CD4-positive, alpha-beta T cell treated with Interleukin-10 for 1 hour (primary cell): ENCODE data around the gene TDRD9.

ENCODE experiments used
- DNase-seq: peaks from one replicate; pipeline ENCODE4 v3.0.0-alpha.2; 2020

The TDRD9 gene

GRCh38 chr14:104081261-104081835 is 153.1 kb downstream of the TDRD9 start:
- no peak for DNase-seq

- DNase-seq = no peak
Observed at GRCh38 chr14:104081951-104082464, 153.8 kb downstream of the TDRD9 start.

GRCh38 chr14:104082807-104083206 is 154.6 kb downstream of the TDRD9 start:
- no peak for DNase-seq

GRCh38 chr14:104084251-104085002 is 156.2 kb downstream of the TDRD9 start:
- DNase-seq = no peak

GRCh38 chr14:104085032-104085888 is 157.0 kb downstream of the TDRD9 start, which contains the start of gene ASPG:
Gene ASPG, plus strand, starts transcription at chr14:104085700. Its CDS starts 71 bp downstream, at chr14:104085771.
- peak; percentile 12 for DNase-seq

- no peak for DNase-seq
Observed at GRCh38 chr14:104085889-104086201, 157.6 kb downstream of the TDRD9 start.

GRCh38 chr14:104086210-104086660 is 158.0 kb downstream of the TDRD9 start:
- no peak for DNase-seq

- DNase-seq = no peak
Observed at GRCh38 chr14:104086661-104087461, 158.6 kb downstream of the TDRD9 start.

- DNase-seq = no peak
Observed at GRCh38 chr14:104087505-104087904, 159.2 kb downstream of the TDRD9 start.

- no peak for DNase-seq
Observed at GRCh38 chr14:104087981-104088850, 160.0 kb downstream of the TDRD9 start.

GRCh38 chr14:104090071-104090748 is 162.0 kb downstream of the TDRD9 start:
- DNase-seq = no peak

- no peak for DNase-seq
Observed at GRCh38 chr14:104091061-104091926, 163.0 kb downstream of the TDRD9 start.

- no peak for DNase-seq
Observed at GRCh38 chr14:104091927-104092771, 163.9 kb downstream of the TDRD9 start.

GRCh38 chr14:104092931-104093365 is 164.7 kb downstream of the TDRD9 start:
- no peak for DNase-seq

GRCh38 chr14:104093366-104094055 is 165.3 kb downstream of the TDRD9 start:
- DNase-seq = peak; percentile 32

- DNase-seq = no peak
Observed at GRCh38 chr14:104094056-104094708, 165.9 kb downstream of the TDRD9 start.

GRCh38 chr14:104094709-104095425 is 166.6 kb downstream of the TDRD9 start:
- peak; percentile 69 for DNase-seq
